ENCODE results near the gene TRPC6.

DNA sequence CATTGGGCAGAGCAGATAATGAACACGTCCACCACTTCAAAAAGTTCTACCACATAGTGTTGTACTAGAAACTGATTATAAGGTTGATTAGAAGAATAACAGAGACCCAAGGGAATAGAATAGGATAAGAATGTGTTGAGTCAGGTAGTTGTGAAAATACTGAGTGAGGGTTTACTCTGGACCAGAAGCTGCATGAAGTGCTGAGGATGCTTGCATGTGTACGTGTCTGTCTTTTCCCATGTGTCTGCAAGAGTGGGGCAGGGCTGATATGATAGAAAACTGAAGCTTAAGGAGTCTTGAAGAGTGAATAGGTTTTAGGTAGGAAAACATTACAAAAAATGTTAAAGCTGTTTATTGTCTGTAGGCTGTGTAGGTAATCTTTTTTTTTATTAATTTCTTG lies 20.6 kb downstream of the TRPC6 start:
- no peak for TF ChIP-seq EZH2 (IDR thresholded peaks at IDR 0.05; ENCODE audit: borderline replicate concordance, low read depth, low read length, severe bottlenecking)
- TF ChIP-seq, protein P1, sequence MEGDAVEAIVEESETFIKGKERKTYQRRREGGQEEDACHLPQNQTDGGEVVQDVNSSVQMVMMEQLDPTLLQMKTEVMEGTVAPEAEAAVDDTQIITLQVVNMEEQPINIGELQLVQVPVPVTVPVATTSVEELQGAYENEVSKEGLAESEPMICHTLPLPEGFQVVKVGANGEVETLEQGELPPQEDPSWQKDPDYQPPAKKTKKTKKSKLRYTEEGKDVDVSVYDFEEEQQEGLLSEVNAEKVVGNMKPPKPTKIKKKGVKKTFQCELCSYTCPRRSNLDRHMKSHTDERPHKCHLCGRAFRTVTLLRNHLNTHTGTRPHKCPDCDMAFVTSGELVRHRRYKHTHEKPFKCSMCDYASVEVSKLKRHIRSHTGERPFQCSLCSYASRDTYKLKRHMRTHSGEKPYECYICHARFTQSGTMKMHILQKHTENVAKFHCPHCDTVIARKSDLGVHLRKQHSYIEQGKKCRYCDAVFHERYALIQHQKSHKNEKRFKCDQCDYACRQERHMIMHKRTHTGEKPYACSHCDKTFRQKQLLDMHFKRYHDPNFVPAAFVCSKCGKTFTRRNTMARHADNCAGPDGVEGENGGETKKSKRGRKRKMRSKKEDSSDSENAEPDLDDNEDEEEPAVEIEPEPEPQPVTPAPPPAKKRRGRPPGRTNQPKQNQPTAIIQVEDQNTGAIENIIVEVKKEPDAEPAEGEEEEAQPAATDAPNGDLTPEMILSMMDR (IDR thresholded peaks at IDR 0.05; ENCODE audit: borderline replicate concordance, extremely low read depth, low read length, poor library complexity, severe bottlenecking): no peak

Data from DND-41 (cell line).